OCI-LY7 (cell line): ENCODE results near the gene B3GALT6. TPM values are rescaled to one million over a fixed set of nuclear protein-coding genes. Genes with fewer than 3 reads are reported as not detected.

ENCODE experiments used
- BruUV-seq: library from RNA; stranded (reverse); fragments of 400-500 nt; replicated peaks from 2 replicates; lab custom pipeline; 2021; lab: Mats Ljungman, UMichigan
- CTCF ChIA-PET: fragments of 300-600 bp; sonication (Branson Sonifier 250); formaldehyde crosslinking; loops from one replicate; lab custom pipeline; 2022; ENCODE audit warnings: antibody characterized with exemption; ENCODE audit not compliant: unreplicated experiment; lab: Charles Lee
- POLR2A ChIA-PET: fragments of 300-600 bp; sonication (Branson Sonifier 250); formaldehyde crosslinking; loops from one replicate; lab custom pipeline; 2022; ENCODE audit warnings: antibody characterized with exemption; lab: Charles Lee
- DNase-seq: peaks from one replicate; pipeline ENCODE4 v3.0.0-alpha.2; 2015; ENCODE audit warnings: low spot score
- H2AFZ ChIP-seq: fragments of 200-600 bp; sonication (generic), shearing (Covaris generic); 2 replicates; pipeline ENCODE4 v1.6.1; 2014; ENCODE audit warnings: mild to moderate bottlenecking, antibody characterized with exemption, low read length, moderate library complexity
- H3K27ac ChIP-seq: fragments of 200-600 bp; sonication (generic); 2 replicates; pipeline ENCODE4 v1.5.1; 2014; ENCODE audit warnings: mixed run types, low read depth, mild to moderate bottlenecking, moderate library complexity, low read length, inconsistent platforms; ENCODE audit not compliant: poor library complexity, severe bottlenecking
- H3K36me3 ChIP-seq: fragments of 200-600 bp; sonication (generic); 2 replicates; pipeline ENCODE4 v1.6.1; 2014; ENCODE audit warnings: mild to moderate bottlenecking, antibody characterized with exemption, low read length, moderate library complexity, mixed read lengths; ENCODE audit not compliant: insufficient read depth
- H3K4me1 ChIP-seq: fragments of 200-600 bp; sonication (generic); 2 replicates; pipeline ENCODE4 v1.5.1; 2014; ENCODE audit warnings: mild to moderate bottlenecking, low read length; ENCODE audit not compliant: insufficient read depth, poor library complexity, severe bottlenecking
- H3K4me2 ChIP-seq: fragments of 200-600 bp; sonication (generic); 2 replicates; pipeline ENCODE4 v1.6.1; 2014; ENCODE audit warnings: mild to moderate bottlenecking, low read length
- H3K4me3 ChIP-seq: fragments of 200-600 bp; sonication (generic); 2 replicates; pipeline ENCODE4 v1.5.1; 2014; ENCODE audit warnings: mild to moderate bottlenecking, low read depth, low read length; ENCODE audit not compliant: poor library complexity, severe bottlenecking
- H3K79me2 ChIP-seq: fragments of 200-600 bp; sonication (generic); 2 replicates; pipeline ENCODE4 v1.6.1; 2016; ENCODE audit warnings: low read depth, mild to moderate bottlenecking, low read length, moderate library complexity, mixed read lengths; ENCODE audit not compliant: insufficient read depth
- H3K9me2 ChIP-seq: fragments of 200-600 bp; sonication (generic); 2 replicates; pipeline ENCODE4 v1.6.1; 2016; ENCODE audit warnings: mild to moderate bottlenecking, low read length, mixed read lengths; ENCODE audit not compliant: insufficient read depth
- H3K9me3 ChIP-seq: fragments of 200-600 bp; sonication (generic); 2 replicates; pipeline ENCODE4 v1.6.1; 2014; ENCODE audit warnings: mild to moderate bottlenecking, mixed run types, low read length, mixed read lengths
- H4K20me1 ChIP-seq: fragments of 200-600 bp; sonication (generic); 2 replicates; pipeline ENCODE4 v1.6.1; 2014; ENCODE audit warnings: mild to moderate bottlenecking, antibody characterized with exemption, low read length, moderate library complexity, mixed read lengths; ENCODE audit not compliant: insufficient read depth
- EZH2phosphoT487 ChIP-seq: fragments of 200-600 bp; sonication (generic); IDR thresholded peaks from 2 replicates; pipeline ENCODE4 v1.6.1; 2018; ENCODE audit warnings: low read depth, borderline replicate concordance, mild to moderate bottlenecking, mixed run types, antibody characterized with exemption, low read length, moderate library complexity, mixed read lengths
- intact Hi-C: fragments of 100-400 bp; cut with micrococcal nuclease; formaldehyde crosslinking; loops from one replicate; pipeline ENCODE4 v1.10.0; 2022; ENCODE audit not compliant: unreplicated experiment
- total RNA-seq, 2 experiments: library from RNA; depleted of rRNA in 1 of 2; stranded (reverse); fragments of >200 nt in 1 of 2; shearing (Covaris generic) in 1 of 2; gene quantifications; 2 replicates each; pipeline ENCODE4 v1.2.3, GENCODE V29; 2014 to 2022
- TF ChIP-seq, protein P1 (sequence below): fragments of 200-600 bp; sonication (generic); conservative IDR thresholded peaks from 2 replicates; pipeline ENCODE4 v1.5.1; 2014; ENCODE audit warnings: mild to moderate bottlenecking, antibody characterized with exemption, low read length, moderate library complexity, mixed read lengths

The B3GALT6 gene
- total RNA-seq, 2 experiments from 2014 or later, result 27.1 to 36.2 TPM

DNA sequence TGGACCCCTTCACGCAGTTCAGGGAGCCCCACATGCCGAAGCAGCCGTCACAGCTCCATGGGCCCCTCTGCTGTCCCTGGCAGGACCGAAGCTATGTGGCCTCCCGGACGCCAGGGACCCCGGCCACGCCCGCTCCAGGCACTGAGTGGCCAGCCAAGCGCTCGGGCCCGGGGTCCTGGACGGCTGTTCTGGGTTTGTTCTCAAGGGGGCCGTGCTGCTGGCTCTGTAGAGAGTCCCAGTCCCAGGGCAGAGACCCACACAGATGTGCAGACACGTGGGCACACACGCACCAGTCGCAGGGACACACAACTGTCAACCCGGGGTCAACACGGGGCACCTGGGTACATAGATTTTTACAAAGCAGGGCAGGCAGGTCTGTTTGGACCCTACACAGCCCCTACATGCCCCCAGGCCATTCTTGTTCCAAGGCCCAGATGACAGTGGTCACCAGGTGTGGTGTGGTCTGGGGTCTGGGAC lies 6.7 kb downstream of the B3GALT6 start:
- H3K4me2 ChIP-seq, result no peak overlapping the region
- H2AFZ ChIP-seq, result no peak overlapping the region
- POLR2A ChIA-PET, result no interaction called here
- DNase-seq, result no peak
- TF ChIP-seq, protein P1, sequence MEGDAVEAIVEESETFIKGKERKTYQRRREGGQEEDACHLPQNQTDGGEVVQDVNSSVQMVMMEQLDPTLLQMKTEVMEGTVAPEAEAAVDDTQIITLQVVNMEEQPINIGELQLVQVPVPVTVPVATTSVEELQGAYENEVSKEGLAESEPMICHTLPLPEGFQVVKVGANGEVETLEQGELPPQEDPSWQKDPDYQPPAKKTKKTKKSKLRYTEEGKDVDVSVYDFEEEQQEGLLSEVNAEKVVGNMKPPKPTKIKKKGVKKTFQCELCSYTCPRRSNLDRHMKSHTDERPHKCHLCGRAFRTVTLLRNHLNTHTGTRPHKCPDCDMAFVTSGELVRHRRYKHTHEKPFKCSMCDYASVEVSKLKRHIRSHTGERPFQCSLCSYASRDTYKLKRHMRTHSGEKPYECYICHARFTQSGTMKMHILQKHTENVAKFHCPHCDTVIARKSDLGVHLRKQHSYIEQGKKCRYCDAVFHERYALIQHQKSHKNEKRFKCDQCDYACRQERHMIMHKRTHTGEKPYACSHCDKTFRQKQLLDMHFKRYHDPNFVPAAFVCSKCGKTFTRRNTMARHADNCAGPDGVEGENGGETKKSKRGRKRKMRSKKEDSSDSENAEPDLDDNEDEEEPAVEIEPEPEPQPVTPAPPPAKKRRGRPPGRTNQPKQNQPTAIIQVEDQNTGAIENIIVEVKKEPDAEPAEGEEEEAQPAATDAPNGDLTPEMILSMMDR, result no peak
- TF ChIP-seq EZH2phosphoT487, result no peak
- peaks cover 2% of the 10 kb centered on the region for H3K4me1 ChIP-seq
- no peaks in the 10 kb centered on the region for H4K20me1 ChIP-seq
- CTCF ChIA-PET, result no interaction called here
- H3K9me2 ChIP-seq, result no peaks in the 10 kb centered on the region
- H3K36me3 ChIP-seq, result no peaks in the 10 kb centered on the region
- H3K79me2 ChIP-seq, result peaks cover 12% of the 10 kb centered on the region
- no peak overlapping the region for H3K4me3 ChIP-seq
- H3K27ac ChIP-seq, result no peak overlapping the region
- intact Hi-C loops, result loop anchor here (10.0 kb wide), 1 partner anchor 204 kb away; no protein-coding TSS in a partner anchor
- no TSS peak for BruUV-seq
- H3K9me3 ChIP-seq, result no peaks in the 10 kb centered on the region

DNA sequence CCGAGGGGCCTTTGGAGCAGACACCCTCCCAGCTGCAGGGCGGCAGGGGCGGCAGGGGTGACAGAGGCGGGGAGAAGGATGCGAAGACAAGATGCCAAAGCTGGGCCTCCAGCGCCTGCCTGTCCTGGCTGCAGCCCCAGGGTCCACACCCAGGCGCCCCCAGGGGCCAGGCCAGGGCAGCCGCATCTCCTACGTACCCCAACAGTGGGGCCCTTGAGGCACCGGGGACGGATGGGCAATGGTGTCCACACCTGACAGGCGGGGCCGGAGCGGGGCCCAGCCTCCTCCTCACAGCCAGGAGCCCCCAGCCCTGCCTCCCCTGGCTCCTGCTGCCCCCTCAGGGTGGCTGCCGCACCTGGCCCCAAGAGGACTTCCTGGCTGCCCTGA lies 7.2 kb downstream of the B3GALT6 start:
- no TSS peak for BruUV-seq
- Histone ChIP-seq H3K9me2 (no peaks in the 10 kb centered on the region), H2AFZ (no peak overlapping the region), H3K27ac (no peak overlapping the region), H4K20me1 (no peaks in the 10 kb centered on the region), H3K79me2 (peaks cover 7% of the 10 kb centered on the region; the same call in 1 of the 2 replicates), H3K9me3 (no peaks in the 10 kb centered on the region), H3K4me3 (no peak overlapping the region), H3K4me1 (no peaks in the 10 kb centered on the region), H3K36me3 (no peaks in the 10 kb centered on the region), H3K4me2 (no peak overlapping the region)
- ChIA-PET CTCF (no interaction called here), POLR2A (no interaction called here)
- intact Hi-C loops, result loop anchor here (10.0 kb wide), 1 partner anchor 204 kb away; no protein-coding TSS in a partner anchor
- no peak for TF ChIP-seq EZH2phosphoT487
- TF ChIP-seq, protein P1, result no peak
- DNase-seq, result no peak

DNA sequence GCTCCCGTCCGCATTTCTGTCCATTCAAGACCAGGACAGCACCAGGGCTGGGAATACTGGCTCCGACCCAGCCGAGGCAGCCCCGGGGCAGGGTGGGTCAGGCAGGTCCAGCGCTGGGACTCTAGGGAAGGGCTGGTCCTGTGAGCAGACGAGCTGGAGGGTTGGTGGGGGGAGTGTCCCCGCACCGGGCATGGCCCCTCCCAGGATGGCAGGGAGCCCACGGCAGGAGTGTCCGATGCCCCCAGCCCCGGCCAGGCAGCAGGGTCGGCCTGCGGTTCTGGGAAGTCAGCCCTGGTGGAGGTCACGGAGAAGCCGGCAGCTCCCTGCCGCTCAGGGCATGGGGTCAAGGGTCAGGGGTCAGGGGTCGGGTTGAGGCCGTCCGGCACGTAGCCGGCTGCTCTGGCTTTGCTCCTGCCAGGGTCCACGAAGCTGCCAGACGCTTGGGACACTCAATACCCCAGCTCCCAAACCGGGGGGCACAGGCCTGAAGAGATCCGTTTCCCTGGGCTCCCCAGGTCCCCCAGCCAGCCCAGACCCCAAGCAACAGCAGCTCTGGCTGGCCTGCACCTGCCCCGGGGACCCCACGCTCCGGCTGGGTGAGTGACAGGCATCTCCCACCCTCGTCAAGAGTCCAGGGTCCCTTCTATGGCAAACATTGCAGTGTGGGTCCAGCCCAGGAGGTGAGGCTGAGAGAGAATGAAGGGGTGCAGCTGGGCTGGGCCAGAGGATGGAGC lies 7.7 kb downstream of the B3GALT6 start:
- H3K4me3 ChIP-seq, result no peak overlapping the region
- no peak for DNase-seq
- H2AFZ ChIP-seq, result no peak overlapping the region
- intact Hi-C loops, result loop anchor here (10.0 kb wide), 1 partner anchor 205 kb away; no protein-coding TSS in a partner anchor
- TF ChIP-seq EZH2phosphoT487, result no peak
- TF ChIP-seq, protein P1, result no peak
- CTCF ChIA-PET, result no interaction called here
- H3K4me1 ChIP-seq, result no peaks in the 10 kb centered on the region
- 0 out of 2 replicates have a peak, but pooled peaks cover 1% of the 10 kb centered on the region for H3K79me2 ChIP-seq
- BruUV-seq, result no TSS peak
- POLR2A ChIA-PET, result no interaction called here
- H4K20me1 ChIP-seq, result no peaks in the 10 kb centered on the region
- H3K36me3 ChIP-seq, result no peaks in the 10 kb centered on the region
- H3K27ac ChIP-seq, result no peak overlapping the region
- no peak overlapping the region for H3K4me2 ChIP-seq
- no peaks in the 10 kb centered on the region for H3K9me3 ChIP-seq
- no peaks in the 10 kb centered on the region for H3K9me2 ChIP-seq
